ENCODE measurements around the gene CA7.

DNA sequence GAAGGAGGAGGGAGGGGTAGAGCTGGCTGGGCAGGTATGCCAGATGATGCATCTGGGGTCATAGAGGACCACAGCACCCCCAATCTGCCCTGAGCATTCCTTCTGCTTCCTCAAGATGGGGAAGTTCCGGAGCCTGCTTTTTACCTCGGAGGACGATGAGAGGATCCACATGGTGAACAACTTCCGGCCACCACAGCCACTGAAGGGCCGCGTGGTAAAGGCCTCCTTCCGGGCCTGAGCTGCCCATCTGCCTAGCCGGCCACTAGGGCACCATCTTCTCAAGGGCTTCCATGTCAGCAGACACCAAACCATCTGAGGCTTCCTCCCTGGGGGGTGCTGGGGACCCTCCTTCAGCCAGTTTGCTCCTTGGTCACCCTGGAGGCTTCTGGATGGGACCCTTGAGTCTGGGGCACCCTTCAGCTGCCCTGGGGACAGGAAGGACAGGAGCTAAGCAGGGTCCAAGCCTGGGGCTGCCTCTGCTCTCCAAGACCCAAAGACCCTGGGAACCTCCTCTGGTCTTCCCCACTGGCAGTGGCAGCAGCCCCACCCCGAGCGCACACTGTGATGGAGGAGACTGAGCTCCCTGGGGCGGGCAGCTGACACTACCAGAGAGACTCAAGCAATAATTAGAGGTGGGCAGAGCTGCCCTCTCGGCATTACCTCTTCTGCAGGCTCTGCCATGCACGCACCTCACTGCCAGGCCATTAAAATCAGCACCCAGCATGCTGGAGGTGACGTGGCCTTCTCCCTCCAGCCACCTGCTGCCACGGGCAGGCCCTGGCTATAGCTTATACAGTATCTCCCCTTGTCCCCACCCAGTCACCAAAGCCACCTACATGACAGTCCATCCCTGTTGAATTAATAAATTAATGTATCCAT is 9.3 kb downstream of the CA7 start:
- no peak for TF ChIP-seq MXI1 (conservative IDR thresholded peaks at IDR 0.05; ENCODE audit: poor library complexity, severe bottlenecking)
- no peak for TF ChIP-seq CTCF (IDR thresholded peaks at IDR 0.05; ENCODE audit: poor library complexity, severe bottlenecking)
- TF ChIP-seq, protein P1, sequence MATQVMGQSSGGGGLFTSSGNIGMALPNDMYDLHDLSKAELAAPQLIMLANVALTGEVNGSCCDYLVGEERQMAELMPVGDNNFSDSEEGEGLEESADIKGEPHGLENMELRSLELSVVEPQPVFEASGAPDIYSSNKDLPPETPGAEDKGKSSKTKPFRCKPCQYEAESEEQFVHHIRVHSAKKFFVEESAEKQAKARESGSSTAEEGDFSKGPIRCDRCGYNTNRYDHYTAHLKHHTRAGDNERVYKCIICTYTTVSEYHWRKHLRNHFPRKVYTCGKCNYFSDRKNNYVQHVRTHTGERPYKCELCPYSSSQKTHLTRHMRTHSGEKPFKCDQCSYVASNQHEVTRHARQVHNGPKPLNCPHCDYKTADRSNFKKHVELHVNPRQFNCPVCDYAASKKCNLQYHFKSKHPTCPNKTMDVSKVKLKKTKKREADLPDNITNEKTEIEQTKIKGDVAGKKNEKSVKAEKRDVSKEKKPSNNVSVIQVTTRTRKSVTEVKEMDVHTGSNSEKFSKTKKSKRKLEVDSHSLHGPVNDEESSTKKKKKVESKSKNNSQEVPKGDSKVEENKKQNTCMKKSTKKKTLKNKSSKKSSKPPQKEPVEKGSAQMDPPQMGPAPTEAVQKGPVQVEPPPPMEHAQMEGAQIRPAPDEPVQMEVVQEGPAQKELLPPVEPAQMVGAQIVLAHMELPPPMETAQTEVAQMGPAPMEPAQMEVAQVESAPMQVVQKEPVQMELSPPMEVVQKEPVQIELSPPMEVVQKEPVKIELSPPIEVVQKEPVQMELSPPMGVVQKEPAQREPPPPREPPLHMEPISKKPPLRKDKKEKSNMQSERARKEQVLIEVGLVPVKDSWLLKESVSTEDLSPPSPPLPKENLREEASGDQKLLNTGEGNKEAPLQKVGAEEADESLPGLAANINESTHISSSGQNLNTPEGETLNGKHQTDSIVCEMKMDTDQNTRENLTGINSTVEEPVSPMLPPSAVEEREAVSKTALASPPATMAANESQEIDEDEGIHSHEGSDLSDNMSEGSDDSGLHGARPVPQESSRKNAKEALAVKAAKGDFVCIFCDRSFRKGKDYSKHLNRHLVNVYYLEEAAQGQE (IDR thresholded peaks at IDR 0.05; ENCODE audit: borderline replicate concordance): no peak
